Testis (tissue), 3 donors: Measurements from ENCODE around the gene ZNF79. TPM values are rescaled to one million over a fixed set of nuclear protein-coding genes. Genes with fewer than 3 reads are reported as not detected.

Experiments
- DNase-seq: peaks from one replicate; pipeline ENCODE4 v3.0.0-alpha.2; 2019
- H3K27ac ChIP-seq, 2 donors: fragments of 200-600 bp; sonication (generic); one replicate each; pipeline ENCODE4 v1.5.1; 2019
- H3K27me3 ChIP-seq: fragments of 200-600 bp; sonication (generic); one replicate; pipeline ENCODE4 v1.5.1; 2019
- H3K36me3 ChIP-seq: fragments of 200-600 bp; sonication (generic); one replicate; pipeline ENCODE4 v1.5.1; 2017; ENCODE audit warnings: low read depth; ENCODE audit errors: missing control alignments
- H3K4me1 ChIP-seq: fragments of 200-600 bp; sonication (generic); one replicate; pipeline ENCODE4 v1.5.1; 2019
- H3K4me3 ChIP-seq, 2 donors: fragments of 200-600 bp; sonication (generic); one replicate each; pipeline ENCODE4 v1.5.1; 2017 to 2019
- H3K9me3 ChIP-seq: fragments of 200-600 bp; sonication (generic); one replicate; pipeline ENCODE4 v1.5.1; 2017
- POLR2A ChIP-seq: fragments of 450-650 bp; IDR thresholded peaks from one replicate; pipeline ENCODE4 v1.6.1; 2017; ENCODE audit warnings: antibody characterized with exemption, mild to moderate bottlenecking, moderate library complexity
- WGBS, 2 donors: methylation state at CpG; one replicate each; pipeline ENCODE4 v1.1.5; 2018; 5-methylcytosine and 5-hydroxymethylcytosine counted together
- intact Hi-C: fragments of 100-400 bp; cut with DNase I; formaldehyde crosslinking; loops from one replicate; pipeline ENCODE4 v1.15.1; 2023; ENCODE audit warnings: low total_unique reads
- polyA plus RNA-seq: library from polyadenylated mRNA; stranded (reverse); fragments of 350-450 nt; fragmentation: Illumina TruSeq; extraction: RNeasy Lipid Tissue Mini Kit (QIAGEN cat#74804); gene quantifications from one replicate; pipeline ENCODE4 v1.2.3, GENCODE V29; 2014; ENCODE audit warnings: low read depth, low replicate concordance; ENCODE audit not compliant: insufficient read depth
- total RNA-seq, 2 donors: library from RNA; depleted of rRNA; stranded (reverse); fragments of >200 nt; gene quantifications; one replicate each; pipeline ENCODE4 v1.2.3, GENCODE V29; 2016
- TF ChIP-seq, protein P1 (sequence below), 3 experiments: fragments of 450-650 bp in 2 of 3; fragments of 200-600 bp in 1 of 3; sonication (generic) in 1 of 3; IDR thresholded peaks; one replicate each; pipeline ENCODE4 v1.5.1; 2016 to 2019; ENCODE audit warnings: antibody characterized with exemption in 3 of 3, mild to moderate bottlenecking in 2 of 3, moderate library complexity in 1 of 3

The ZNF79 gene
- total and polyA plus RNA-seq, 3 donors from 2014 or later: 15.9 to 24.5 (median 19.5) TPM

DNA sequence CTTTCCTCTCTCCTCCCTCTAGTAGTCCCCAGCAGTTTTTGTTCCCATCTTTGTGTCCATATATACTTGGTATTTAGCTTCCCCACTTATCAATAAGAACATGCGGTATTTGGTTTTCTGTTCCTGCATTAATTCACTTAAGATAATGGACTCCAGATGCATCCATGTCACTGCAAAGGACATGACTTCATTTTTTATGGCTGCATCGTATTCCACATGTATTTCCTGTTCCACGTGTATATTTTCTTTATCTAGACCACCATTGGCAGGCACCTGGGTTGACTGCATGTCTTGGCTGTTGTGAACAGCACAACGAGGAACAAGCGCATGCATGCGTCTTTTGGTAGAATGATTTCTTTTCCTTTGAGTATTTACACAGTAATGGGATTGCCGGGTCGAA is 6.2 kb downstream of the ZNF79 start:
- intact Hi-C loops: no loop called here
- Histone ChIP-seq H3K4me3 (no peak overlapping the region), H3K27ac (no peak overlapping the region), H3K9me3 (no peaks in the 10 kb centered on the region), H3K27me3 (no peaks in the 10 kb centered on the region), H3K36me3 (no peaks in the 10 kb centered on the region), H3K4me1 (peaks cover 5% of the 10 kb centered on the region)
- TF ChIP-seq, protein P1, sequence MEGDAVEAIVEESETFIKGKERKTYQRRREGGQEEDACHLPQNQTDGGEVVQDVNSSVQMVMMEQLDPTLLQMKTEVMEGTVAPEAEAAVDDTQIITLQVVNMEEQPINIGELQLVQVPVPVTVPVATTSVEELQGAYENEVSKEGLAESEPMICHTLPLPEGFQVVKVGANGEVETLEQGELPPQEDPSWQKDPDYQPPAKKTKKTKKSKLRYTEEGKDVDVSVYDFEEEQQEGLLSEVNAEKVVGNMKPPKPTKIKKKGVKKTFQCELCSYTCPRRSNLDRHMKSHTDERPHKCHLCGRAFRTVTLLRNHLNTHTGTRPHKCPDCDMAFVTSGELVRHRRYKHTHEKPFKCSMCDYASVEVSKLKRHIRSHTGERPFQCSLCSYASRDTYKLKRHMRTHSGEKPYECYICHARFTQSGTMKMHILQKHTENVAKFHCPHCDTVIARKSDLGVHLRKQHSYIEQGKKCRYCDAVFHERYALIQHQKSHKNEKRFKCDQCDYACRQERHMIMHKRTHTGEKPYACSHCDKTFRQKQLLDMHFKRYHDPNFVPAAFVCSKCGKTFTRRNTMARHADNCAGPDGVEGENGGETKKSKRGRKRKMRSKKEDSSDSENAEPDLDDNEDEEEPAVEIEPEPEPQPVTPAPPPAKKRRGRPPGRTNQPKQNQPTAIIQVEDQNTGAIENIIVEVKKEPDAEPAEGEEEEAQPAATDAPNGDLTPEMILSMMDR (IDR thresholded peaks at IDR 0.05): no peak
- no peak for TF ChIP-seq POLR2A
- WGBS, 2 donors: 93% methylated on average over 8 of the region's 8 CpGs
- no peak for DNase-seq

DNA sequence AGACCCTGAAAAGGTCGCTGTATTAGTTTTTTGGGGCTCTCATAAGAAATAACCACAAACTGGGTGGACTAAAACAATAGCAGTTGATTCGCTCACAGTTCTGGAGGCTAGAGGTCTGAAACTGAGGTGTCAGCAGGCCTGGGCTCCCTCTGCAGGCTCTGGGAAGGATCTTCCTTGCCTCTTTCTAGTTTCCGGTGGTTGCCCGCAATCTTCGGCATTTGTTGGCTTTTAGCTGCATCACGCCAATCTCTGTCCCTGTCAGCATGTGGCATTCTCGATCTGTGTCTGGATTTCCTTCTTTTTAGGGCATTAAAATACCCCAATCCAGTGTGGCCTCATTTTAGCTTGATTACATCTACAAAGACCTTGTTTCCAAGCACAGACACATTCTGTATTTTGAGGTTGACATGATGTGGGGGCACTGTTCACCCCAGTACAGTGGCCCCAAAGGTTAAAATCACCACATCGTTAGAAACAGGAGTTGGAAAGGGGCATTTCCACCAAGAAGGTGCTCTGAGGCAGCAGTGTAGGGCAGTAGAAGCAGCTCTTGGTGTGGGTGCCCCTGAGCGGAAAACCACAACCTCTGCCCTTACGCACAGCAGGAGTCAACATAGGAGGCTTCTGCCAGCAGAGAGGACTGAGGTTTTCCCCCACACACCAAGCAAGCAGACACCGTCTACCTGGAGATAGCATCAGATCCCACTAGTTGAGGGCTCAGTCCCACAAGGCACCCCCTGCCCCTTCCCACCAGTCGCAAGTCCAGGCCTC is 13.5 kb downstream of the ZNF79 start:
- no peak overlapping the region for H3K4me3 ChIP-seq
- no peak overlapping the region for H3K27ac ChIP-seq
- 90% methylated on average over 12 of the region's 12 CpGs for WGBS, 2 donors
- H3K27me3 ChIP-seq: no peaks in the 10 kb centered on the region
- no peaks in the 10 kb centered on the region for H3K36me3 ChIP-seq
- intact Hi-C loops: no loop called here
- H3K4me1 ChIP-seq: no peaks in the 10 kb centered on the region
- H3K9me3 ChIP-seq: no peaks in the 10 kb centered on the region
- TF ChIP-seq, protein P1 (IDR thresholded peaks at IDR 0.05): no peak
- no peak for TF ChIP-seq POLR2A
- no peak for DNase-seq

DNA sequence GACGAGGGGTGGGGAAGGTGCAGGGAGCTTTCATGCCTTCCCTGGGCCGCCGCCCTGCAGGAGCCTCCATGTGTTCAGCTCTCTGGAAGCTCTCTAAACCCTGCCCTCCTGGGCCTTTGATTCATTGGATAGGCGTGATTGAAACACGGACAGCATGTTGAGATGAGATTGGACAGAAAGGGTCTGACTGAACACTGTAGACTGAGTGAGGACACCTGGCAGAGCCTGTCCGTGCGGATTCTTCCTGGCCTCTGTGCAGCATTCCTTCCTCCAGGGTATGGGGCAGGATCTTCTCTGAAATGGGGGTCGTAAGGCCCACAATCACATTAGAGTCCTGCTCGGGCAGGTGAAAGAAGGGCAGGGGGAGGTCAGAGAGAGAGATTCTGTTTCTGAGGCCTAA is 14.2 kb downstream of the ZNF79 start:
- Histone ChIP-seq H3K4me1 (no peaks in the 10 kb centered on the region), H3K4me3 (no peak overlapping the region), H3K27ac (no peak overlapping the region), H3K27me3 (no peaks in the 10 kb centered on the region), H3K9me3 (no peaks in the 10 kb centered on the region), H3K36me3 (no peaks in the 10 kb centered on the region)
- intact Hi-C loops: no loop called here
- 95 to 97% methylated on average over 8 to 9 of the region's 9 CpGs for WGBS, 2 donors
- no peak for TF ChIP-seq POLR2A
- TF ChIP-seq, protein P1 (IDR thresholded peaks at IDR 0.05): no peak
- DNase-seq: no peak

DNA sequence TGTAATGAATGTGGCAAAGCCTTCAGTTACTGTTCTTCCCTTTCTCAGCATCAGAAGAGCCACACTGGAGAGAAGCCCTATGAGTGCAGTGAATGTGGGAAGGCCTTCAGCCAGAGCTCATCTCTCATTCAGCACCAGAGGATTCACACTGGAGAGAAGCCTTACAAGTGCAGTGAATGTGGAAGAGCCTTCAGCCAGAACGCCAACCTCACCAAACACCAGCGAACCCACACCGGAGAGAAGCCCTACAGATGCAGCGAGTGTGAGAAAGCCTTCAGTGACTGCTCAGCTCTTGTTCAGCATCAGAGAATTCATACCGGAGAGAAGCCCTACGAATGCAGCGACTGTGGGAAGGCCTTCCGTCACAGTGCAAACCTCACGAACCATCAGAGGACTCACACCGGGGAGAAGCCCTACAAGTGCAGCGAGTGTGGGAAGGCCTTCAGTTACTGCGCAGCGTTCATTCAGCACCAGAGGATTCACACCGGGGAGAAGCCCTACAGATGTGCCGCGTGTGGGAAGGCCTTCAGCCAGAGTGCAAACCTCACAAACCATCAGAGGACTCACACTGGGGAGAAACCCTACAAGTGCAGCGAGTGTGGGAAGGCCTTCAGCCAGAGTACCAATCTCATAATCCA is 20.2 kb downstream of the ZNF79 start:
- no peak for DNase-seq
- no peaks in the 10 kb centered on the region for H3K27me3 ChIP-seq
- peaks cover 2% of the 10 kb centered on the region for H3K4me1 ChIP-seq
- no peaks in the 10 kb centered on the region for H3K36me3 ChIP-seq
- H3K27ac ChIP-seq: no peak overlapping the region
- no peak for TF ChIP-seq POLR2A
- TF ChIP-seq, protein P1 (IDR thresholded peaks at IDR 0.05): no peak
- no peak overlapping the region for H3K4me3 ChIP-seq
- intact Hi-C loops: no loop called here
- H3K9me3 ChIP-seq: no peaks in the 10 kb centered on the region
- WGBS, 2 donors: 88 to 92% methylated on average over 17 of the region's 17 CpGs
